Transverse colon (tissue), 3 donors: Measurements from ENCODE around the gene CHMP4B.

Experiments
- POLR2A ChIP-seq: fragments of 450-650 bp; IDR thresholded peaks from one replicate; pipeline ENCODE4 v1.6.1; 2016; ENCODE audit warnings: antibody characterized with exemption, mild to moderate bottlenecking, moderate library complexity
- TF ChIP-seq, protein P1 (sequence below), 5 experiments: fragments of 200-600 bp in 3 of 5; fragments of 450-650 bp in 2 of 5; sonication (generic) in 3 of 5; IDR thresholded peaks; 1 replicate in 2 of 5; 2 replicates in 3 of 5; pipeline ENCODE4 v1.5.1; 2016 to 2017; ENCODE audit warnings: antibody characterized with exemption in 5 of 5, inconsistent platforms in 3 of 5, mild to moderate bottlenecking in 2 of 5, moderate library complexity in 1 of 5

DNA sequence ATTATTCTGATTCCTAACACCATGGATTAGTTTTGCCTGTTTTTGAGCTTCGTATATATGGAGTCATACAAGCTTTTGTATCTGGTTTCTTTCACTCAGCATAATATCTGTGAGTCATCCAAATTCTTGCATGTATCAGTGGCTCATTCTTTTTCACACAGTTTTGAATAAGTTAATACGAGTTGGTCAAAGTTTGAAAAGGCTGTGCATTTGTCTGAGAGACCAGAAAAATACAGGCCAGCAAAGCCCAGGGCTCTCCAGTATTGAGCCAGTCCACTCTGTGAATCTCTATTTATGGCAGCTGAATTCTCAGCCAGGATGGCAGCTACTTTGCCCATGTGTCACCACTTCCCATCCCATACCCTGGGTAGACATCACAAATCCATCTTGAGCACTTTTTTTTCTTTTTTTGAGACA lies 7.2 kb upstream of the CHMP4B start:
- TF ChIP-seq POLR2A, result no peak
- TF ChIP-seq, protein P1, sequence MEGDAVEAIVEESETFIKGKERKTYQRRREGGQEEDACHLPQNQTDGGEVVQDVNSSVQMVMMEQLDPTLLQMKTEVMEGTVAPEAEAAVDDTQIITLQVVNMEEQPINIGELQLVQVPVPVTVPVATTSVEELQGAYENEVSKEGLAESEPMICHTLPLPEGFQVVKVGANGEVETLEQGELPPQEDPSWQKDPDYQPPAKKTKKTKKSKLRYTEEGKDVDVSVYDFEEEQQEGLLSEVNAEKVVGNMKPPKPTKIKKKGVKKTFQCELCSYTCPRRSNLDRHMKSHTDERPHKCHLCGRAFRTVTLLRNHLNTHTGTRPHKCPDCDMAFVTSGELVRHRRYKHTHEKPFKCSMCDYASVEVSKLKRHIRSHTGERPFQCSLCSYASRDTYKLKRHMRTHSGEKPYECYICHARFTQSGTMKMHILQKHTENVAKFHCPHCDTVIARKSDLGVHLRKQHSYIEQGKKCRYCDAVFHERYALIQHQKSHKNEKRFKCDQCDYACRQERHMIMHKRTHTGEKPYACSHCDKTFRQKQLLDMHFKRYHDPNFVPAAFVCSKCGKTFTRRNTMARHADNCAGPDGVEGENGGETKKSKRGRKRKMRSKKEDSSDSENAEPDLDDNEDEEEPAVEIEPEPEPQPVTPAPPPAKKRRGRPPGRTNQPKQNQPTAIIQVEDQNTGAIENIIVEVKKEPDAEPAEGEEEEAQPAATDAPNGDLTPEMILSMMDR (IDR thresholded peaks at IDR 0.05), result no peak
